Astrocyte (in vitro differentiated cells and primary cell): ENCODE data around the gene ZNF783. TPM values are rescaled to one million over a fixed set of nuclear protein-coding genes. Genes with fewer than 3 reads are reported as not detected.

ENCODE experiments used
- DNase-seq: peaks from one replicate; pipeline ENCODE4 v3.0.0-alpha.2; 2010; ENCODE audit warnings: low read depth
- FAIRE-seq: peaks from 2 replicates; lab custom pipeline; 2011; peaks lifted over from hg19 to GRCh38; lab: Jason Lieb, UNC
- H2AFZ ChIP-seq: 2 replicates; pipeline ENCODE4 v1.6.0; 2012; ENCODE audit warnings: low read depth, low read length, inconsistent platforms
- H3K27ac ChIP-seq: 2 replicates; pipeline ENCODE4 v1.5.1; 2011; ENCODE audit warnings: low read depth, low read length, inconsistent platforms
- H3K27me3 ChIP-seq: 2 replicates; pipeline ENCODE4 v1.6.0; 2011; ENCODE audit warnings: low read length, inconsistent platforms; ENCODE audit not compliant: insufficient read depth
- H3K36me3 ChIP-seq: 2 replicates; pipeline ENCODE4 v1.5.1; 2011; ENCODE audit warnings: low read length, inconsistent platforms; ENCODE audit not compliant: insufficient read depth
- H3K4me1 ChIP-seq: 2 replicates; pipeline ENCODE4 v1.5.1; 2011; ENCODE audit warnings: low read length, inconsistent platforms; ENCODE audit not compliant: insufficient read depth
- H3K4me2 ChIP-seq: 2 replicates; pipeline ENCODE4 v1.6.0; 2012; ENCODE audit warnings: low read length, inconsistent platforms
- H3K4me3 ChIP-seq: 2 replicates; pipeline ENCODE4 v1.5.1; 2011; ENCODE audit warnings: low read depth, mild to moderate bottlenecking, low read length, inconsistent platforms; ENCODE audit not compliant: insufficient read depth
- H3K79me2 ChIP-seq: 2 replicates; pipeline ENCODE4 v1.6.0; 2012; ENCODE audit warnings: mild to moderate bottlenecking, low read length, inconsistent platforms; ENCODE audit not compliant: insufficient read depth
- H3K9ac ChIP-seq: 2 replicates; pipeline ENCODE4 v1.6.0; 2012; ENCODE audit warnings: mild to moderate bottlenecking, low read length, inconsistent platforms
- H3K9me3 ChIP-seq: 2 replicates; pipeline ENCODE4 v1.5.1; 2012; ENCODE audit warnings: low read depth, mild to moderate bottlenecking, low read length, inconsistent platforms; ENCODE audit not compliant: insufficient read depth
- H4K20me1 ChIP-seq: 2 replicates; pipeline ENCODE4 v1.6.0; 2012; ENCODE audit warnings: low read length, inconsistent platforms; ENCODE audit not compliant: insufficient read depth
- H3K27ac Mint-ChIP-seq: one replicate; pipeline ENCODE4 v1.8.0; 2021; ENCODE audit warnings: mild to moderate bottlenecking, mixed read lengths; ENCODE audit not compliant: unreplicated experiment
- H3K27me3 Mint-ChIP-seq: one replicate; pipeline ENCODE4 v1.8.0; 2021; ENCODE audit warnings: low read depth, mixed read lengths; ENCODE audit not compliant: unreplicated experiment
- H3K36me3 Mint-ChIP-seq: one replicate; pipeline ENCODE4 v1.8.0; 2021; ENCODE audit warnings: low read depth, mixed read lengths; ENCODE audit not compliant: unreplicated experiment
- H3K4me1 Mint-ChIP-seq: one replicate; pipeline ENCODE4 v1.8.0; 2021; ENCODE audit warnings: low read depth, mixed read lengths; ENCODE audit not compliant: unreplicated experiment
- H3K4me3 Mint-ChIP-seq: one replicate; pipeline ENCODE4 v1.8.0; 2021; ENCODE audit warnings: mild to moderate bottlenecking, moderate library complexity, mixed read lengths; ENCODE audit not compliant: unreplicated experiment
- H3K9me3 Mint-ChIP-seq: one replicate; pipeline ENCODE4 v1.8.0; 2021; ENCODE audit warnings: mild to moderate bottlenecking, mixed read lengths; ENCODE audit not compliant: unreplicated experiment
- EZH2 ChIP-seq: IDR thresholded peaks from 2 replicates; pipeline ENCODE4 v1.6.1; 2012; ENCODE audit warnings: mild to moderate bottlenecking, low read length, inconsistent platforms; ENCODE audit not compliant: insufficient read depth
- total RNA-seq: library from RNA; stranded (reverse); gene quantifications from 2 replicates; pipeline ENCODE4 v1.2.1, GENCODE V29; 2021
- TF ChIP-seq, protein P1 (sequence below): IDR thresholded peaks from 2 replicates; pipeline ENCODE4 v1.5.1; 2011; ENCODE audit warnings: low read depth, mild to moderate bottlenecking, inconsistent platforms, low read length, moderate library complexity; ENCODE audit not compliant: insufficient read depth

The ZNF783 gene
- total RNA-seq, 1 donor from 2014 or later, result 10.6 TPM

DNA sequence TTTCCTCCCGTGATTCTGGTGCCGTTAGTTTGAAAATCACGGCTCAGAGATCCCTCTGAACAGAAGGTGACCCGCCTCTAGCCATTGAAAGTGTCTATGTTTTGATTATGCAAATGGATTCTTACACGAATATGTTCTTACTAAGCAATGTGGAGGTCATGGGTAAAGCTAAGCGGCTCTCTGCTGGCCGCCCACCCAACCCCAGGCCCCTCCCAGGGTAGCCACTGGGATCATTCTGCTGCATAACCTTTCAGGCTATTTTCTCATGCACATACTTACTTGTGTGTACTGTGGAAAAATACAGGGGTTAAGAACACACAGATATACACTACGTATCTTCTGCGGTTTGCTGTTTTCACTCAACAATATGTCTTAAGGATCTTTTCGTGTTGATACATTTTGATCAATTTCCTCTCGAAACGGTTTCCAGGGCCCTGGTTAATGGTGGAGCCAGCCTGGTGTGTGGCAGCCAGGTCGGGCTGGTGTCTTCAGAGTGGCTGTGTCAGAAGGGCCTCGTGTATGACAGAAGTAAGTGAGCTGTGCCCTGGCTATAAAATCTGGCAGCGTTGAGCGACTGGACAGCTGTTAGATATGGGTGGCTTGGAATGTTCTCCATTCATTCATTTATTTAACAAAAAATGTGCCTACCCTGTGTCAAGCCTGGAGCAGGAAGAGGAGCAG, 29.9 kb downstream of the ZNF783 start:
- Histone ChIP-seq H3K9me3 (no peaks in the 10 kb centered on the region), H3K9ac (no peak overlapping the region), H3K4me3 (no peak overlapping the region), H3K36me3 (no peaks in the 10 kb centered on the region), H2AFZ (no peak overlapping the region), H3K4me1 (no peaks in the 10 kb centered on the region), H3K27ac (no peak overlapping the region), H3K4me2 (no peak overlapping the region), H3K27me3 (no peaks in the 10 kb centered on the region), H4K20me1 (no peaks in the 10 kb centered on the region), H3K79me2 (no peaks in the 10 kb centered on the region)
- FAIRE-seq (no peak), DNase-seq (no peak)
- no peaks in the 10 kb centered on the region for H3K9me3 Mint-ChIP-seq
- no peak for TF ChIP-seq EZH2
- TF ChIP-seq, protein P1, sequence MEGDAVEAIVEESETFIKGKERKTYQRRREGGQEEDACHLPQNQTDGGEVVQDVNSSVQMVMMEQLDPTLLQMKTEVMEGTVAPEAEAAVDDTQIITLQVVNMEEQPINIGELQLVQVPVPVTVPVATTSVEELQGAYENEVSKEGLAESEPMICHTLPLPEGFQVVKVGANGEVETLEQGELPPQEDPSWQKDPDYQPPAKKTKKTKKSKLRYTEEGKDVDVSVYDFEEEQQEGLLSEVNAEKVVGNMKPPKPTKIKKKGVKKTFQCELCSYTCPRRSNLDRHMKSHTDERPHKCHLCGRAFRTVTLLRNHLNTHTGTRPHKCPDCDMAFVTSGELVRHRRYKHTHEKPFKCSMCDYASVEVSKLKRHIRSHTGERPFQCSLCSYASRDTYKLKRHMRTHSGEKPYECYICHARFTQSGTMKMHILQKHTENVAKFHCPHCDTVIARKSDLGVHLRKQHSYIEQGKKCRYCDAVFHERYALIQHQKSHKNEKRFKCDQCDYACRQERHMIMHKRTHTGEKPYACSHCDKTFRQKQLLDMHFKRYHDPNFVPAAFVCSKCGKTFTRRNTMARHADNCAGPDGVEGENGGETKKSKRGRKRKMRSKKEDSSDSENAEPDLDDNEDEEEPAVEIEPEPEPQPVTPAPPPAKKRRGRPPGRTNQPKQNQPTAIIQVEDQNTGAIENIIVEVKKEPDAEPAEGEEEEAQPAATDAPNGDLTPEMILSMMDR, result no peak
- H3K27ac Mint-ChIP-seq, result no peak overlapping the region
- peaks cover 26% of the 10 kb centered on the region for H3K36me3 Mint-ChIP-seq
- no peaks in the 10 kb centered on the region for H3K27me3 Mint-ChIP-seq
- no peak overlapping the region for H3K4me3 Mint-ChIP-seq
- H3K4me1 Mint-ChIP-seq, result no peaks in the 10 kb centered on the region

DNA sequence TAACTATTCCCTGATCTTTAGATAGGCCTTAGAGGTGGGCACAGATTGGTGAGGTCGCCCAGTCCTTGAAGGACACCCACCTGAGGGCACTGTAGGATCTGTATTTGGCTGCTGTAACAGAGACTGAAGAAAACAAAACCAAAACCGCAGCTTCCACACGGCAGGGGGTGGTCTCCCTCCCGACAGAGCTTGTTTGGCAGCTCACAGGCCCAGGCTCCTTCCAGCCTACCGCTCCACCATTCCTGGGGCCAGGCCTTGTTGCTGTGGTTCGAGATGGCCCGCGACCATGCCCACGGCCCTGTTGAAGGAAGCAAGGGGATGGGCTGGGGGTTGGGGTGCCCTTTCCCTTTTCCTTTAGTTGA, 30.4 kb downstream of the ZNF783 start:
- no peaks in the 10 kb centered on the region for H4K20me1 ChIP-seq
- FAIRE-seq (no peak), DNase-seq (no peak)
- no peak overlapping the region for H3K27ac ChIP-seq
- H3K79me2 ChIP-seq, result no peaks in the 10 kb centered on the region
- H2AFZ ChIP-seq, result no peak overlapping the region
- Mint-ChIP-seq H3K9me3 (no peaks in the 10 kb centered on the region), H3K36me3 (peaks cover 22% of the 10 kb centered on the region), H3K4me3 (no peak overlapping the region), H3K27me3 (no peaks in the 10 kb centered on the region), H3K4me1 (no peaks in the 10 kb centered on the region), H3K27ac (no peak overlapping the region)
- H3K36me3 ChIP-seq, result no peaks in the 10 kb centered on the region
- no peak overlapping the region for H3K9ac ChIP-seq
- H3K4me3 ChIP-seq, result no peak overlapping the region
- no peak for TF ChIP-seq EZH2
- TF ChIP-seq, protein P1, result no peak
- H3K4me1 ChIP-seq, result no peaks in the 10 kb centered on the region
- H3K9me3 ChIP-seq, result no peaks in the 10 kb centered on the region
- H3K27me3 ChIP-seq, result no peaks in the 10 kb centered on the region
- no peak overlapping the region for H3K4me2 ChIP-seq

DNA sequence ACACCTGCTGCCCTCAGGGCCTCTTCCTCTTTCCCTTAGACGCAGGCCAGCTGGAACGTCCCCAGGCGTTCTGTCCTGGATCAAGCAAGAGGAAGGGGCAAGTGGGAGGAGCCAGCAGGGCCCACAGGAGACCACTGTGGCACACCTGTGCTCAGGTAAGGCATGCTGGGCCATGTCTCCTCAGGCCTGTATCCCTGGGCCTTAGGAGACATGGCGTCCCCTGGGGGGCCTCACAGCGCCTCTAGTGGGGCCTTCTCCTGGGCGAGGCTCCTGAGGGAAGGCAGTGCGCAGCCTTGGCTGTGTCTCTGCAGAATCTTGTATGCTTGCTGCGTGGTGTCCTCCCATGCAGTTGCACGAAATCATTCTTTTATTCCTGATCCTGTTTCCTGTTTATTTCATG, 31.3 kb downstream of the ZNF783 start:
- Mint-ChIP-seq H3K27ac (no peak overlapping the region), H3K4me3 (no peak overlapping the region), H3K4me1 (no peaks in the 10 kb centered on the region), H3K9me3 (peaks cover under 1% of the 10 kb centered on the region), H3K27me3 (no peaks in the 10 kb centered on the region), H3K36me3 (peaks cover 20% of the 10 kb centered on the region)
- H3K79me2 ChIP-seq, result no peaks in the 10 kb centered on the region
- TF ChIP-seq, protein P1, result no peak
- no peak for TF ChIP-seq EZH2
- H4K20me1 ChIP-seq, result no peaks in the 10 kb centered on the region
- no peaks in the 10 kb centered on the region for H3K36me3 ChIP-seq
- FAIRE-seq (no peak), DNase-seq (no peak)
- H3K27me3 ChIP-seq, result no peaks in the 10 kb centered on the region
- H3K4me3 ChIP-seq, result no peak overlapping the region
- H3K4me2 ChIP-seq, result no peak overlapping the region
- H3K9me3 ChIP-seq, result no peaks in the 10 kb centered on the region
- no peak overlapping the region for H3K9ac ChIP-seq
- H2AFZ ChIP-seq, result no peak overlapping the region
- H3K27ac ChIP-seq, result no peak overlapping the region
- H3K4me1 ChIP-seq, result no peaks in the 10 kb centered on the region
